Measurements from ENCODE around the gene USP49.
A peak's percentile ranks its signal among the peaks of the same experiment; 100 is the strongest.
"Not testable (repeated sequence)": the region's sequence is repeated elsewhere in the genome, so short reads cannot be mapped to it uniquely, and the experiment has no call there.

Gene USP49

DNA sequence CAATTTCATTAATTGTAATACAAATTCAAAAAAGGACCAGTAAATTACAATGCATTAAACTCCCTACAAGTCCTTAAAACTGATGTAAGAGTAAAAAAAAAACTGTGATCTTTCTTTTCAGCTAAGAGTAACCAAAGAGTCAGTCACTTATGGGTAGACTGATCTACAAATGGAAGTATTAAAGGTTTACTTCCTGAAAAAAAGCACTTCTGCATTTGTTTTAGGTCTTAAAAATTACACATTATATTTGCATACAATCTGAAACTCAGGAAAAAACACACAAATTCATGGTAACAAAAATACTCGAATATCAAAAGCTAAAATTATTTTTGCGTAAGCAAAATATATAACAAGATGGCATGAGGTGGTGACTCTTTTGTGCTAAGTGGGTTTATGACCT is 23.5 kb downstream of the USP49 start:
- no peak for DNase-seq

DNA sequence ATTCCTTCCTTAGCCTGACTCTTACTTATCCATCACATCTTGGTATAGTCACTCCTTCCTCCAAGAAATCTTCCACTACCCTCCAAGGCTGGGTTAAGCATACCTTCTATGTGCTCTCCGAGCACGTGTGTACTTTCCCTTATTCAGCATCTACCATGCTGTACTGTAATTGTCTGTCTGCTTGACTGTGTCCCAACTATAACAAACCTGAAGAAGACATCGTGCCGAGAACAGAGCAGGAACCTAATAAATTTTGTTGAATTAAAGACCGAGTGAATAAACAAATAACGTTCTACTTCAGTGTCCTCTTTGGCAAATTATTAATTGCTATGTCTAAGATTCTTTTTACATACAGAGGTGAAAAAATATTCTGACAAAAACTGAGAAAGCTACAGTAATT is 35.8 kb downstream of the USP49 start:
- no peak for DNase-seq

GRCh38 chr6:41858703-41859102 is 36.5 kb downstream of the USP49 start:
- no peak for DNase-seq

- no peak for DNase-seq
These were observed 44.3 kb downstream of the USP49 start for GRCh38 chr6:41850861-41851260.

DNA sequence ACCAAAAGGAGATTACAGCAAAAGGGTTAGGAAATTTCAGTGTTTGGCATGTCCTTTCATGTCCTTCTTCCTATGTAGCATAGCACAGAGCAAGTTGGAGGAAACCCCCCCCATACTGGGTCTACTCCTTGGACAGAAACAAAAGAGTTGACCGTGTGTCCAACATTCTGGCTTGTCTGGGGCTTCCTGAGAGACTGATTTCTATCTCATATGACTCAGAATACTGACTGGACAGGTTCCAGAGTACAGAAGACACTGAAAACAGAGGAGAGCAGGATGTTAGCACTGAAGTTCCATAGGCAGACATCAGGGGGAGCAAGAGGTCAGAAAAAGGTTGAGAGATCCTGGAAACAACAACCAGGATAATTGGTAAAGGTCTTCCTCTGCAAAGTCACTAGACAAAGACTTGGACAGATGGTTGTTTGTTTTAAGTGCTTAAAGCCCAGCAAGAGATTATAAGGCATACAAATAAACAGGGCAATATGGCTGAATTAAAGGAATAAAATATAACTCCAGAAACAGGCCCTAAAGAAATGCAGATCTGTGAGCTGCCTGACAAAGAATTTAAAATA is 48.4 kb downstream of the USP49 start:
- peak; percentile 24 for DNase-seq

DNA sequence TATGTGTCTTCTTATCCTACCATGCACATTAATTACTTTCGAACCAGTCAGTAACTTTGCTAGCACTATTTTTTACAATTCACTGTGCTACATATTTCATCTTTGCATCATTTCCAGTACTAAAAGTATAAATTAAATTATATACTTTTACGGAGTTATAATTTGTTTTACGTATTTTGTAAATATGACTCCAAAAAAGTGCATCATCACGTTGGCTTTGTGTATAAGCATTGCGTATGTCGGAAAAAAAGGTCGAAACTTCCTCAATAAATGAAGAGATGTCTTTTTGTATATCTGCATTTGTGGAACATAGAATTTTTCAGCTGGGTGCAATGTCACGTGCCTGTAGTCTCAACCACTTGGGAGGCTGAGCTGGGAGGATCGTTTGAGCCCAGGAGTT is 52.0 kb downstream of the USP49 start:
- no peak for DNase-seq

DNA sequence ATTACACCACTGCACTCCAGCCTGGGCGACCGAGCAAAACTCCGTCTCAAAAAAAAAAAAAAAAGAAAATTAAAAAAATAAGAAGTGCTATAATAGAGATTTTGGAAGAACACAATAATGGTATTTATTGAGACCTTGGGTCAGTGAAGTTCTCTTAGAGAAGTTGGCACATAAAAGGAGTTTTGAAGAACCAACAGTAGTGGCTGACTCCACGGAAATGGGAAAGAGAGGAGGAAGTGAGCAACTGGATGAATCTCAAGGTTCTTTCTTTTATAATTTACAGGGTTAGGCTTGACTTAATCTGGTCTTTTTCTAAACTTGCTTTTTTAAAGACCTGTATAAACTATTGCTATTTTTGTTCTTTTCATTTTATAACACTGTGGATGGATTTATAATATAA is 54.8 kb downstream of the USP49 start:
- no peak for DNase-seq

GRCh38 chr6:41836660-41837052 is 58.5 kb downstream of the USP49 start:
- no peak for DNase-seq

- no peak for DNase-seq
These were observed 59.0 kb downstream of the USP49 start for GRCh38 chr6:41836022-41836659.

DNA sequence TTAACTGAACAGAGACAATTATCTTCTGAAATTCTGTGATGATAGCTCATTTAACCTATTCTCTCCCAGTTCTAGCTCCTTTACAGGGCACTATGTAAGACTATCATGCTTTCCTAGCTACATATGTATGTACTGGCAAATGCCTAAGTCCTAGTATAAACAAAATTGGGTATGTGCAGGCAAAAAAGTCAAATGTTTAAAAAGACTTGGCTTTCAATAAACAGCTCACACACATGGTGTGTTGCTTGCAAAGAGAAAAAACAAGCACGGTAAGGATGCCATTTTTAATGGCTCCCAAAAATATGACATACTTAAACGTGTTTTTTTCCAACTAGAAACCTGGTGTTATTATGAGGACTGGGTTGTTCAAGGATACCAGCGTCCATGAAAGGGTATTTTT is 62.9 kb downstream of the USP49 start:
- no peak for DNase-seq

GRCh38 chr6:41826343-41827022 is 68.7 kb downstream of the USP49 start:
- DNase-seq, result no peak

DNA sequence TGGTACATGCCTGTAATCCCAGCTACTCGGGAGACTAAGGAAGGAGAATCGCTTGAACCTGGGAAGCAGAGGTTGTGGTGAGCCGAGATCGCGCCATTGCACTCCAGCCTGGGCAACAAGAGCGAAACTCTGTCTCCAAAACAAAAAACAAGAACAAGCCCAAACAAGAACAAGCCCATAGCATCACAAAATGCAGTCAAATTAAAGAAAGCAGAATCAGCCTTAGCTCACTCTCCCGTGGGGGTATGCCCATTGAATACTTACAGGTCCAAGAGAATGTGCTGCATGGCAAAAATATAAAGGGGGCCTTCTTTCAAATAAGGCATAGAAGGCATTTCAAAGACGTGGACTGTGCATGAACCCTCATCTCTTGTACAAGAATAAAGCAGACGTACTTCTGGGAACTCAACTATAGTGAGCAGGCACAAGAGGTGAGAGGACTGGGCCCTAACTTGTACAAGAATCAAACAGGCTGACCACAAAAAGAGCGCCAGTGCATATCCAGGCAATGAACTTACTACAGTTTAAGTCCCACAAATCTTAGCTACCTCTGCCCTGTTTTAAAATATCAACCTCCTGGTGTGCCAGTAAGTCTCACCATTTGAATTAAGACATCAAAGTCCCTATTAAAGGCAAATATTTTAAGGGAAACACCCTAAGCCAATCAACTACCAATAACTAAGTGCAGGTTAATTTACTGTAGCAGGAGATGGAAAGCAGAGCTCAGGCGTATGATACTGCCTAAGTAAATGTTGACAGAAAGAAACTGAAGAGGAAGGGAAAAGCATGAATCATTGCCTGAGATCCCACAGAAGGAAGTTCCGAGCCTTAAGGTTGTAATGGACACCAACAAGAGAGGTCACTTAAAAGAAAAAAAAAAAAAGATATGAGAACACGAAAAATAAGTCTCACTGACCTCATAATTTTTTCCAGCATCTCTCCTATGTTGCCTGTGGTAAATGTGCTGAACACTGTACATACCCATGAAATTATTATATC is 70.3 kb downstream of the USP49 start:
- DNase-seq, result no peak

DNA sequence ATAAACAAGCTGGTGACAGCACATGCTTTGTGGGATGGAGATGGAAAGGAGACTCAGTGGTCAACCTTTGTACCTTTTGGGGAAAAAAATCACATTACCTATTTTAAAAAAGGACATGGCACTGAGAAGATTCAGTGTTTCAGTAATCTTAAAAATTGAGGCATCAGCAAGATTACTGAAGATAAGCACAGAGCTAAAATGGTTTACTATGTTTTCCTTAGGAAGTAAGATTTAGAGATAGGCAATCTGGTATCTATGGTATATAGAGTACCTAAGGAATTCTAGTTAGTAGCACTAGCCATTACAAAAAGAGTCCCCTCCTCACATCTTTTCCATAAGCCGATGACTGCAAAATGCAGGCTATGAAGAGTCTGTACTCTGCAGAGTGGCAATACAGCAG is 72.0 kb downstream of the USP49 start:
- DNase-seq, result no peak

DNA sequence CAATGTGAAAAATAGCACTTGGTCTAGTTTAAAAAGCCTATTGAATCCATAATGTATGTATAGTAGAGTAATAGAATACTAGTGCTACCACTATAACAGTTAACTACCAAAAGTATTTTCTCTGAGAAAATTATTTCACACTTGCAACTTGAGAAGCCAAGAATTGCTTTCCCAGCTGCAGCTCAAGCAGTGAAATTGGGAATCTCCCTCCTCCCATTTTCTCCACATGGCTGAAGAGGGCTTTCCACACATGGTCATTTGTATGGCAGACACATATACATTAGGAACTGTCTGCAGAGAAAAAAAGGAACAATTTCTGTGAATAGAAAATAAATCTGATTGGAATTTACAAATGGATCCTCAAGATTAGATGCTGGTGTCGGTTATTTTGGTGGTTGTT is 73.2 kb downstream of the USP49 start:
- no peak for DNase-seq

DNA sequence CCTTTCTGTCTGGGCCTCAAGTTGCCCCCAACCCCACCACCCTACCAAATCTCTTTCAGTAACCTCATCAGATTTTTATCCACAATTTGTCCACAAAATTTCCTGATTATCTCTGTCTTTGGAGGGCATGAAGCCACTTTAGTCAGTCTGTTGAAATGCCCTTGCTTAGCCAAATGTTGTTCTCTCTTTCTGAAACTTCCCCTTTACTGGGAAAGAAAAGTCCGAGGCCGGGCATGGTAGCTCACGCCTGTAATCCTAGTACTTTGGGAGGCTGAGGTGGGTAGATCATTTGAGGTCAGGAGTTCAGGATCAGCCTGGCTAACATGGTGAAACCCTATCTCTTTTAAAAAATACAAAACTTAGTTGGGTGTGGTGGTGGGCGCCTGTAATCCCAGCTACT is 73.9 kb downstream of the USP49 start:
- no peak for DNase-seq

- no peak for DNase-seq
These were observed 76.7 kb downstream of the USP49 start for GRCh38 chr6:41818271-41819054.

- DNase-seq, result no peak
These were observed 79.6 kb downstream of the USP49 start for GRCh38 chr6:41815587-41815986.

DNA sequence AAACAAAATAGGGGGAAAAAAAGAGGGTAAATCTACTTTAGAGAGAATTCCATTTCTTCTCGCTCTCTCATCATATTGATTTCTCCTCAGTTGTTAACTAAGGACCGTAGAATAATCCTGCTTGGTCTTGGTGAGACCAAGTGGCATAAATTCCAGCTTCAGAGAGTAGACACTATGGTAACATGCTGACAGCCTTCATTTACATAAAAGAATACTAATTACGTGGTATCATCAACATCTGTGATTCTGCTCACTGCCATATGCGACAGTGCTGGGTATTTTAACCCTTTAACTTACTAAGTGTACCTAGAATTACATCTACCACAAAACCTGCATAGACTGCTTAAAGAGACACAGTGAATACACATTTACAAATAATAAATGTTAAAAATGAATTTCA is 80.5 kb downstream of the USP49 start:
- no peak for DNase-seq

- no peak for DNase-seq
These were observed 81.2 kb downstream of the USP49 start for GRCh38 chr6:41813956-41814355.

GRCh38 chr6:41813469-41813868 is 81.7 kb downstream of the USP49 start:
- DNase-seq, result no peak

GRCh38 chr6:41811946-41812345 is 83.2 kb downstream of the USP49 start:
- DNase-seq, result not testable (repeated sequence)

- no peak for DNase-seq
These were observed 84.1 kb downstream of the USP49 start for GRCh38 chr6:41811095-41811494.

Measured in NCI-H526 treated with DMSO at 0.1 percent for 48 hours (cell line).